Caco-2 (cell line): ENCODE measurements around the gene TACC2. TPM values are rescaled to one million over a fixed set of nuclear protein-coding genes. Genes with fewer than 3 reads are reported as not detected.

Experiments
- BruUV-seq: library from RNA; stranded (reverse); fragments of 400-500 nt; replicated peaks from 2 replicates; lab custom pipeline; 2021; lab: Mats Ljungman, UMichigan
- CTCF ChIA-PET: fragments of 300-600 bp; sonication (Branson Sonifier 250); formaldehyde crosslinking; loops from one replicate; lab custom pipeline; 2022; ENCODE audit warnings: antibody characterized with exemption; lab: Charles Lee
- POLR2A ChIA-PET: fragments of 300-600 bp; sonication (Branson Sonifier 250); formaldehyde crosslinking; loops from one replicate; lab custom pipeline; 2022; ENCODE audit warnings: antibody characterized with exemption; lab: Charles Lee
- DNase-seq, 2 experiments: peaks; one replicate each; pipeline versions ENCODE4 v3.0.0 to v3.0.0-alpha.2; 2020 to 2022
- H3K27me3 ChIP-seq: replicated peaks from 2 replicates; pipeline ENCODE4 v1.6.0; 2011; ENCODE audit warnings: low read length; ENCODE audit not compliant: control insufficient read depth, insufficient read depth
- H3K36me3 ChIP-seq: 2 replicates; pipeline ENCODE4 v1.5.1; 2011; ENCODE audit warnings: low read length; ENCODE audit not compliant: control insufficient read depth, insufficient read depth
- H3K4me1 ChIP-seq: fragments of 250-450 bp; sonication (Bioruptor Pico); 2 replicates; pipeline ENCODE4 v1.5.1; 2020; ENCODE audit warnings: mild to moderate bottlenecking
- H3K4me3 ChIP-seq: 2 replicates; pipeline ENCODE4 v1.5.1; 2011; ENCODE audit warnings: low read depth, mild to moderate bottlenecking, control low read depth, low read length
- H3K9me3 ChIP-seq: fragments of 250-450 bp; sonication (Bioruptor Pico); 2 replicates; pipeline ENCODE4 v1.5.1; 2020; ENCODE audit warnings: mild to moderate bottlenecking, moderate library complexity
- H3K27ac Mint-ChIP-seq: one replicate; pipeline ENCODE4 v1.8.0; 2022; ENCODE audit warnings: mixed read lengths; ENCODE audit not compliant: unreplicated experiment
- H3K27me3 Mint-ChIP-seq: one replicate; pipeline ENCODE4 v1.8.0; 2022; ENCODE audit warnings: mixed read lengths; ENCODE audit not compliant: insufficient read depth, unreplicated experiment
- H3K36me3 Mint-ChIP-seq: one replicate; pipeline ENCODE4 v1.8.0; 2022; ENCODE audit warnings: mild to moderate bottlenecking, mixed read lengths; ENCODE audit not compliant: insufficient read depth, unreplicated experiment
- H3K4me1 Mint-ChIP-seq: one replicate; pipeline ENCODE4 v1.8.0; 2022; ENCODE audit warnings: low read depth, mixed read lengths; ENCODE audit not compliant: unreplicated experiment
- H3K4me3 Mint-ChIP-seq: one replicate; pipeline ENCODE4 v1.8.0; 2022; ENCODE audit warnings: mild to moderate bottlenecking, moderate library complexity, mixed read lengths; ENCODE audit not compliant: unreplicated experiment
- H3K9me3 Mint-ChIP-seq: one replicate; pipeline ENCODE4 v1.8.0; 2022; ENCODE audit warnings: mixed read lengths; ENCODE audit not compliant: unreplicated experiment
- CTCF ChIP-seq, 2 experiments: fragments of 200-600 bp in 1 of 2; IDR thresholded peaks; 1 replicate in 1 of 2; 2 replicates in 1 of 2; pipeline versions ENCODE4 v1.5.1 to v1.8.0; 2011 to 2022; ENCODE audit warnings: antibody characterized with exemption in 1 of 2, control low read depth in 1 of 2, inconsistent platforms in 1 of 2, low read depth in 1 of 2, low read length in 1 of 2, mild to moderate bottlenecking in 1 of 2, moderate library complexity in 1 of 2; ENCODE audit not compliant: insufficient read depth in 1 of 2, severe bottlenecking in 1 of 2, unreplicated experiment in 1 of 2
- intact Hi-C: fragments of 100-400 bp; cut with micrococcal nuclease; formaldehyde crosslinking; loops from one replicate; pipeline ENCODE4 v1.10.0; 2022; ENCODE audit not compliant: unreplicated experiment
- total RNA-seq: library from RNA; stranded (reverse); gene quantifications from 2 replicates; pipeline ENCODE4 v1.2.3, GENCODE V29; 2022

Gene TACC2
- total RNA-seq, 1 experiment from 2014 or later: 117 TPM

GRCh38 chr10:122196218-122196617 is 207.3 kb downstream of the TACC2 start:
- DNase-seq: no peak
- POLR2A ChIA-PET: no interaction called here
- Mint-ChIP-seq H3K36me3 (peaks cover 55% of the 10 kb centered on the region), H3K4me1 (no peaks in the 10 kb centered on the region), H3K9me3 (no peaks in the 10 kb centered on the region), H3K27ac (no peak overlapping the region), H3K4me3 (no peak overlapping the region), H3K27me3 (no peaks in the 10 kb centered on the region)
- no peak for TF ChIP-seq CTCF (IDR thresholded peaks at IDR 0.05; ENCODE audit: insufficient read depth in 1 of 2, low read depth in 1 of 2, low read length in 1 of 2, severe bottlenecking in 1 of 2, unreplicated experiment in 1 of 2)
- Histone ChIP-seq H3K9me3 (no peaks in the 10 kb centered on the region), H3K4me3 (no peak overlapping the region), H3K27me3 (no peaks in the 10 kb centered on the region), H3K4me1 (no peaks in the 10 kb centered on the region), H3K36me3 (peaks cover 6% of the 10 kb centered on the region)
- intact Hi-C loops: no loop called here
- CTCF ChIA-PET: no interaction called here
- BruUV-seq: no TSS peak

GRCh38 chr10:122197611-122198222 is 208.8 kb downstream of the TACC2 start:
- H3K4me1 ChIP-seq: no peaks in the 10 kb centered on the region
- ChIA-PET CTCF (no interaction called here), POLR2A (no interaction called here)
- no peaks in the 10 kb centered on the region for H3K9me3 ChIP-seq
- H3K27me3 ChIP-seq: no peaks in the 10 kb centered on the region
- H3K27me3 Mint-ChIP-seq: no peaks in the 10 kb centered on the region
- DNase-seq: no peak
- TF ChIP-seq CTCF (IDR thresholded peaks at IDR 0.05; ENCODE audit: insufficient read depth in 1 of 2, low read depth in 1 of 2, low read length in 1 of 2, severe bottlenecking in 1 of 2, unreplicated experiment in 1 of 2): no peak
- intact Hi-C loops: no loop called here
- H3K4me3 ChIP-seq: no peak overlapping the region
- peaks cover 8% of the 10 kb centered on the region for H3K36me3 ChIP-seq
- H3K4me1 Mint-ChIP-seq: no peaks in the 10 kb centered on the region
- H3K4me3 Mint-ChIP-seq: no peak overlapping the region
- H3K27ac Mint-ChIP-seq: no peak overlapping the region
- H3K9me3 Mint-ChIP-seq: no peaks in the 10 kb centered on the region
- peaks cover 56% of the 10 kb centered on the region for H3K36me3 Mint-ChIP-seq
- no TSS peak for BruUV-seq

GRCh38 chr10:122198631-122199030 is 209.7 kb downstream of the TACC2 start:
- no peak overlapping the region for H3K27ac Mint-ChIP-seq
- H3K4me3 Mint-ChIP-seq: no peak overlapping the region
- no peaks in the 10 kb centered on the region for H3K9me3 Mint-ChIP-seq
- POLR2A ChIA-PET: no interaction called here
- peaks cover 54% of the 10 kb centered on the region for H3K36me3 Mint-ChIP-seq
- CTCF ChIA-PET: no interaction called here
- peaks cover 8% of the 10 kb centered on the region for H3K36me3 ChIP-seq
- H3K4me3 ChIP-seq: no peak overlapping the region
- no peaks in the 10 kb centered on the region for H3K27me3 Mint-ChIP-seq
- H3K4me1 Mint-ChIP-seq: no peaks in the 10 kb centered on the region
- no peaks in the 10 kb centered on the region for H3K9me3 ChIP-seq
- no TSS peak for BruUV-seq
- no peak for DNase-seq
- no peaks in the 10 kb centered on the region for H3K4me1 ChIP-seq
- no peaks in the 10 kb centered on the region for H3K27me3 ChIP-seq
- no peak for TF ChIP-seq CTCF (IDR thresholded peaks at IDR 0.05; ENCODE audit: insufficient read depth in 1 of 2, low read depth in 1 of 2, low read length in 1 of 2, severe bottlenecking in 1 of 2, unreplicated experiment in 1 of 2)
- intact Hi-C loops: no loop called here
